ENCODE measurements around the gene CLEC16A.

The CLEC16A gene

GRCh38 chr16:10971560-10971961 is 27.2 kb downstream of the CLEC16A start:
- Histone ChIP-seq H3K27ac (ENCODE audit: low read depth, low read length) (0 out of 2 replicates have a peak overlapping the region, but pooled peaks have one; percentile 0), H3K27me3 (ENCODE audit: insufficient read depth, low read length) (no peaks in the 10 kb centered on the region), H3K9ac (ENCODE audit: low read depth, low read length) (no peak overlapping the region), H3K4me3 (ENCODE audit: low read length) (no peak overlapping the region), H3K9me3 (ENCODE audit: insufficient read depth, low read depth, low read length) (no peaks in the 10 kb centered on the region), H3K36me3 (ENCODE audit: insufficient read depth, low read length) (peaks cover 12% of the 10 kb centered on the region), H3K4me1 (ENCODE audit: insufficient read depth, low read length) (peaks cover 6% of the 10 kb centered on the region)
- WGBS, result 27% methylated on average over 3 of the region's 3 CpGs

- Histone ChIP-seq H3K4me1 (ENCODE audit: insufficient read depth, low read length) (peaks cover 6% of the 10 kb centered on the region), H3K4me3 (ENCODE audit: low read length) (no peak overlapping the region), H3K9me3 (ENCODE audit: insufficient read depth, low read depth, low read length) (no peaks in the 10 kb centered on the region), H3K36me3 (ENCODE audit: insufficient read depth, low read length) (peaks cover 17% of the 10 kb centered on the region), H3K9ac (ENCODE audit: low read depth, low read length) (no peak overlapping the region), H3K27ac (ENCODE audit: low read depth, low read length) (0 out of 2 replicates have a peak overlapping the region, but pooled peaks have one; percentile 0), H3K27me3 (ENCODE audit: insufficient read depth, low read length) (no peaks in the 10 kb centered on the region)
- 93% methylated on average over 4 of the region's 4 CpGs for WGBS
Observed at GRCh38 chr16:10972108-10972818, 27.9 kb downstream of the CLEC16A start.

GRCh38 chr16:10972819-10973464 is 28.6 kb downstream of the CLEC16A start:
- H3K9me3 ChIP-seq (ENCODE audit: insufficient read depth, low read depth, low read length), result no peaks in the 10 kb centered on the region
- H3K36me3 ChIP-seq (ENCODE audit: insufficient read depth, low read length), result peaks cover 17% of the 10 kb centered on the region
- H3K4me3 ChIP-seq (ENCODE audit: low read length), result no peak overlapping the region
- no peak overlapping the region for H3K9ac ChIP-seq (ENCODE audit: low read depth, low read length)
- no peak overlapping the region for H3K27ac ChIP-seq (ENCODE audit: low read depth, low read length)
- peaks cover 6% of the 10 kb centered on the region for H3K4me1 ChIP-seq (ENCODE audit: insufficient read depth, low read length)
- no peaks in the 10 kb centered on the region for H3K27me3 ChIP-seq (ENCODE audit: insufficient read depth, low read length)
- 95% methylated on average over 12 of the region's 12 CpGs for WGBS

- H3K4me1 ChIP-seq (ENCODE audit: insufficient read depth, low read length), result peaks cover 5% of the 10 kb centered on the region
- no peak overlapping the region for H3K27ac ChIP-seq (ENCODE audit: low read depth, low read length)
Observed at GRCh38 chr16:10976634-10977033, 32.3 kb downstream of the CLEC16A start.

GRCh38 chr16:10978124-10978523 is 33.8 kb downstream of the CLEC16A start:
- Histone ChIP-seq H3K9ac (ENCODE audit: low read depth, low read length) (no peak overlapping the region), H3K36me3 (ENCODE audit: insufficient read depth, low read length) (peaks cover 12% of the 10 kb centered on the region), H3K27me3 (ENCODE audit: insufficient read depth, low read length) (no peaks in the 10 kb centered on the region), H3K9me3 (ENCODE audit: insufficient read depth, low read depth, low read length) (no peaks in the 10 kb centered on the region), H3K27ac (ENCODE audit: low read depth, low read length) (no peak overlapping the region), H3K4me1 (ENCODE audit: insufficient read depth, low read length) (no peaks in the 10 kb centered on the region; the same call in 1 of the 2 replicates), H3K4me3 (ENCODE audit: low read length) (no peak overlapping the region)
- 84% methylated on average over 6 of the region's 6 CpGs for WGBS

More at GRCh38 chr16:10976634-10977033, 32.3 kb downstream of the CLEC16A start:
- no peaks in the 10 kb centered on the region for H3K9me3 ChIP-seq (ENCODE audit: insufficient read depth, low read depth, low read length)
- H3K36me3 ChIP-seq (ENCODE audit: insufficient read depth, low read length), result peaks cover 13% of the 10 kb centered on the region
- no peak overlapping the region for H3K4me3 ChIP-seq (ENCODE audit: low read length)
- WGBS, result 62% methylated on average over 3 of the region's 3 CpGs
- H3K27me3 ChIP-seq (ENCODE audit: insufficient read depth, low read length), result no peaks in the 10 kb centered on the region
- no peak overlapping the region for H3K9ac ChIP-seq (ENCODE audit: low read depth, low read length)

GRCh38 chr16:10978871-10979446 is 34.6 kb downstream of the CLEC16A start:
- 84% methylated on average over 14 of the region's 14 CpGs for WGBS
- H3K4me1 ChIP-seq (ENCODE audit: insufficient read depth, low read length), result no peaks in the 10 kb centered on the region; the same call in 1 of the 2 replicates
- H3K27ac ChIP-seq (ENCODE audit: low read depth, low read length), result no peak overlapping the region
- no peak overlapping the region for H3K9ac ChIP-seq (ENCODE audit: low read depth, low read length)
- H3K9me3 ChIP-seq (ENCODE audit: insufficient read depth, low read depth, low read length), result no peaks in the 10 kb centered on the region
- no peaks in the 10 kb centered on the region for H3K27me3 ChIP-seq (ENCODE audit: insufficient read depth, low read length)
- no peak overlapping the region for H3K4me3 ChIP-seq (ENCODE audit: low read length)
- peaks cover 10% of the 10 kb centered on the region; the same call in 1 of the 2 replicates for H3K36me3 ChIP-seq (ENCODE audit: insufficient read depth, low read length)

GRCh38 chr16:10979717-10980601 is 35.6 kb downstream of the CLEC16A start:
- Histone ChIP-seq H3K9ac (ENCODE audit: low read depth, low read length) (no peak overlapping the region), H3K27me3 (ENCODE audit: insufficient read depth, low read length) (no peaks in the 10 kb centered on the region), H3K9me3 (ENCODE audit: insufficient read depth, low read depth, low read length) (no peaks in the 10 kb centered on the region), H3K4me1 (ENCODE audit: insufficient read depth, low read length) (no peaks in the 10 kb centered on the region; the same call in 1 of the 2 replicates), H3K27ac (ENCODE audit: low read depth, low read length) (no peak overlapping the region), H3K4me3 (ENCODE audit: low read length) (no peak overlapping the region), H3K36me3 (ENCODE audit: insufficient read depth, low read length) (peaks cover 10% of the 10 kb centered on the region; the same call in 1 of the 2 replicates)
- 91% methylated on average over 19 of the region's 19 CpGs for WGBS

- Histone ChIP-seq H3K27ac (ENCODE audit: low read depth, low read length) (no peak overlapping the region), H3K9ac (ENCODE audit: low read depth, low read length) (no peak overlapping the region), H3K4me3 (ENCODE audit: low read length) (no peak overlapping the region), H3K36me3 (ENCODE audit: insufficient read depth, low read length) (peaks cover 10% of the 10 kb centered on the region; the same call in 1 of the 2 replicates), H3K27me3 (ENCODE audit: insufficient read depth, low read length) (no peaks in the 10 kb centered on the region), H3K9me3 (ENCODE audit: insufficient read depth, low read depth, low read length) (no peaks in the 10 kb centered on the region), H3K4me1 (ENCODE audit: insufficient read depth, low read length) (no peaks in the 10 kb centered on the region; the same call in 1 of the 2 replicates)
- 98% methylated on average over 3 of the region's 3 CpGs for WGBS
Observed at GRCh38 chr16:10980813-10981212, 36.4 kb downstream of the CLEC16A start.

- no peak overlapping the region for H3K27ac ChIP-seq (ENCODE audit: low read depth, low read length)
- H3K36me3 ChIP-seq (ENCODE audit: insufficient read depth, low read length), result peaks cover 10% of the 10 kb centered on the region; the same call in 1 of the 2 replicates
- H3K27me3 ChIP-seq (ENCODE audit: insufficient read depth, low read length), result no peaks in the 10 kb centered on the region
- 79% methylated on average over 4 of the region's 4 CpGs for WGBS
- no peaks in the 10 kb centered on the region; the same call in 1 of the 2 replicates for H3K4me1 ChIP-seq (ENCODE audit: insufficient read depth, low read length)
- H3K9me3 ChIP-seq (ENCODE audit: insufficient read depth, low read depth, low read length), result no peaks in the 10 kb centered on the region
- H3K4me3 ChIP-seq (ENCODE audit: low read length), result no peak overlapping the region
- H3K9ac ChIP-seq (ENCODE audit: low read depth, low read length), result no peak overlapping the region
Observed at GRCh38 chr16:10981697-10982216, 37.4 kb downstream of the CLEC16A start.

- Histone ChIP-seq H3K27me3 (ENCODE audit: insufficient read depth, low read length) (no peaks in the 10 kb centered on the region), H3K4me1 (ENCODE audit: insufficient read depth, low read length) (no peaks in the 10 kb centered on the region; the same call in 1 of the 2 replicates), H3K4me3 (ENCODE audit: low read length) (no peak overlapping the region), H3K36me3 (ENCODE audit: insufficient read depth, low read length) (peaks cover 5% of the 10 kb centered on the region; the same call in 1 of the 2 replicates), H3K9me3 (ENCODE audit: insufficient read depth, low read depth, low read length) (no peaks in the 10 kb centered on the region), H3K9ac (ENCODE audit: low read depth, low read length) (no peak overlapping the region), H3K27ac (ENCODE audit: low read depth, low read length) (no peak overlapping the region)
- WGBS, result 95% methylated on average over 15 of the region's 15 CpGs
Observed at GRCh38 chr16:10982465-10983150, 38.2 kb downstream of the CLEC16A start.

Measured in HUES64 (cell line).